ENCODE measurements around the gene AAGAB.
"Not testable (repeated sequence)": the region's sequence is repeated elsewhere in the genome, so short reads cannot be mapped to it uniquely, and the experiment has no call there.

AAGAB gene

DNA sequence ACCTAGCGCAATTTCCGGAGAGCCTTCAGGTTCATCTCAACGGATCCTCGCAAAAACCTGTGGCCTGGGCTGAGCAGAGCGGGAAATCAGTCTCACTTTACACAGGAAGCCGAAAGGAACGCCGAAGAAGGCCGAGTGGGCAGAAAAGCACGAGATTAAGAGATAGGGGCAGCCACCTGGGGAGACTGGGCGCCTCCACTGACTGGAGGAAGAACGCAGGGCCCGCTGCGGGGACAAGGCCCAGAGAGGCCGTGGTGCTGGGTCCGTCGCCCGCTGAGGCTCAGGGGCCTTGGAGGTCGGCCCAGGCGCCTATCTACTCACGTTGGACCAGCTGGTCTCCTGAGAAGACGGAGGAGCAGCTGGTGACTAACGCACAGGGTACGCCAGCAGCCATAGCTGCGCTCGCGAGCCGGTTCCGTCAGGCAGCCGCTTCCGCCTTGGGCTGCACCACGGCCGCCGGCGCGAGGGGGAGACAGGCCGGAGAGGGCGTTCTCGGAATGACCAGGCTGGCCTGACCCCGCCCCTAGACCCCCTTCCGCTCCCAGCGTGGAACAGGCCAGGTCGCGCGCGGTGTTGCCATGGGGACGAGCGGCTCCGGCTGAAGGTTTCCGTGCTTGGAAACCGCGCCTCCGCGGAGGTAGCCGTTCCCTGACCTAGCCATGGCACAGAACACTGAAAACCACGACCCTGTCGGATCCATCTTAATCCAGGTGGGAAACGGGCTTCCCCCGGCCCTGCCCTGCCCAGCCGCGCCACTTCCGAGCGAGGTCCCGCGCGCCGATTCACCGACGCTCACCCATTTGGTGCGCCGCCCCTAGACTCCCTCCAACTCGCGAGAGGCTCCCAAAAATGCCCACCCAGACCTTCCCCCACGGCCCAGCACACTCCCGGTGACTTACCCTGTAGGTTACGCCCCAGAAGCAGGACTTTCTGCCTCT lies at the start of gene AAGAB, which contains the start of gene IQCH:
Gene AAGAB, minus strand, starts transcription at position 424 of the 938 bp plus-strand sequence. Its CDS starts 30 bp downstream, at position 394.
Gene IQCH, plus strand, starts transcription at position 549 of the 938 bp plus-strand sequence. Its CDS starts 111 bp downstream, at position 660.
- Histone ChIP-seq H3K4me3 (ENCODE audit: low read depth in 1 of 2, low read length in 2 of 2) (peak within 1 kb of the TSS; percentile 81 to 99), H3K9ac (ENCODE audit: low read depth in 1 of 2, low read length in 2 of 2) (peak within 1 kb of the TSS; percentile 88), H3K9me3 (ENCODE audit: control insufficient read depth in 1 of 2, low read length in 2 of 2) (no peaks in the 10 kb centered on the region), H3K27me3 (ENCODE audit: control insufficient read depth in 1 of 2, insufficient read depth in 2 of 2, low read length in 2 of 2) (no peaks in the 10 kb centered on the region), H3K27ac (ENCODE audit: low read depth, low read length) (peak within 1 kb of the TSS; percentile 72), H3K36me3 (ENCODE audit: control insufficient read depth in 1 of 2, insufficient read depth in 2 of 2, low read length in 2 of 2) (no peaks in the 10 kb centered on the region), H3K4me1 (ENCODE audit: control insufficient read depth in 1 of 2, insufficient read depth in 2 of 2, low read length in 2 of 2) (peaks cover 8 to 12% of the 10 kb centered on the region in 2 donors)

DNA sequence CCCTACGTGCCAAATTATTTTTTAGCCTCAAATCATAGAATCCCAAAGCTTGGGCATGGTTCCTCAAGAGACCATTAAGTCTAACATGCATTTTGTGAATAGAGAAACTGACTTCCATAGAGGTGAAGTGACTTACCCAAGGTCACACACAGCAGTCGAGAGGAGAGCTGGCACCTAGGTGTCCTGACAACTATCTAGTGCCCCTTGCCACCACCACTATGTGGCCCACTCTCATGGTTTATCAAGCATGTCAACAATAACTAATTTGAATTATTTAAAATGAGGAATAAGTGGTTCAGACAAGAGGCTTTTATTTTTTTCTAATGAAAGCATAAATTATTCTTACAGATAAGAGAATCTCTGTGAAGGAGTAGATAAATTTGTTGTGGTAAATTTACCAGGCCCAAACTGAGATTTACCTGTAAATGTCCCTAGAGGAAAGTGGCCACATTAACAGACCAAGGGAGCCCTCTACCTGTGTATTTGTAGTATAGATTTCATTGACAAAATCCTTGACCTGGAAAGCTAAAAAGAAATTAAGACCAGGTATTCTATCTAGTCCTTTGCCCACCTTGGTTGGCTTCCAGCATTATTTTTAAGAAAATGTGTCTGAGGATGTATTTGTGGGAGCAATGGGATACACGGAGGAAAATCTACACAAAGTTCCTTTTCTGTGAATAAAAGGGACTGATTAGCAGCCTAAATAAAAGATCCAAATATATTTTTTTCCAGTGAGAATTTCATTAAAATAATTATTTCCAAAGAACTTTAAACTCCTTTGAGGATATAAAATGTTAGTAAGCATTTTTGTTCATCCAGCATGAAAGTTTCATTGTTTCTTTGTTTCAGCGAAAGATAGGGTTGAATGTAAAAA lies 49.3 kb upstream of the AAGAB start:
- H3K36me3 ChIP-seq (ENCODE audit: control insufficient read depth in 1 of 2, insufficient read depth in 2 of 2, low read length in 2 of 2): no peaks in the 10 kb centered on the region
- no peak overlapping the region for H3K9ac ChIP-seq (ENCODE audit: low read depth in 1 of 2, low read length in 2 of 2)
- H3K4me3 ChIP-seq (ENCODE audit: low read depth in 1 of 2, low read length in 2 of 2): no peak overlapping the region
- H3K27ac ChIP-seq (ENCODE audit: low read depth, low read length): no peak overlapping the region
- H3K9me3 ChIP-seq (ENCODE audit: control insufficient read depth in 1 of 2, low read length in 2 of 2): no peaks in the 10 kb centered on the region
- no peaks in the 10 kb centered on the region for H3K27me3 ChIP-seq (ENCODE audit: control insufficient read depth in 1 of 2, insufficient read depth in 2 of 2, low read length in 2 of 2)
- H3K4me1 ChIP-seq (ENCODE audit: control insufficient read depth in 1 of 2, insufficient read depth in 2 of 2, low read length in 2 of 2): no peaks in the 10 kb centered on the region

- no peaks in the 10 kb centered on the region for H3K4me1 ChIP-seq (ENCODE audit: control insufficient read depth in 1 of 2, insufficient read depth in 2 of 2, low read length in 2 of 2)
- H3K4me3 ChIP-seq (ENCODE audit: low read depth in 1 of 2, low read length in 2 of 2): no peak overlapping the region
- no peaks in the 10 kb centered on the region for H3K9me3 ChIP-seq (ENCODE audit: control insufficient read depth in 1 of 2, low read length in 2 of 2)
- no peak overlapping the region for H3K27ac ChIP-seq (ENCODE audit: low read depth, low read length)
- H3K27me3 ChIP-seq (ENCODE audit: control insufficient read depth in 1 of 2, insufficient read depth in 2 of 2, low read length in 2 of 2): no peaks in the 10 kb centered on the region
- H3K9ac ChIP-seq (ENCODE audit: low read depth in 1 of 2, low read length in 2 of 2): no peak overlapping the region
- H3K36me3 ChIP-seq (ENCODE audit: control insufficient read depth in 1 of 2, insufficient read depth in 2 of 2, low read length in 2 of 2): no peaks in the 10 kb centered on the region
Measured at GRCh38 chr15:67300266-67301025, 46.0 kb upstream of the AAGAB start.

DNA sequence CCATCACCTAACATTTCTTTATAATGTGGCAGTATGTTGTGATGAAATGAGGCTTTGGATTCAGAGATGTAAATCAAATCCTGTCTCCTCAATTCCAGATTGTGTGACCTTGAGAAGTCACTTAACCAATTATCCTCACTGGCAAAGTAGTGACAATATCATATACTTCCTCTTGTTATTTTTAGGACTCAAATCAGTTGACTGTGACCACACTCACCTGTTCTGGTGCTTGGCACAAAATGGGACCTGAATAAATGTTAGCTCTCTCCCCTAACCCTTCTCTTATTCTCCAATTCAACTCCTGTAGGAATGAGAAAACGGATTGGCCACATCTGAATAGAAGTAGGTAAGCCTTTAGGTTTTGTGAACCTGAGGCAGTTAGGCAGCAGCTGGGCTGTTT lies 42.2 kb upstream of the AAGAB start:
- H3K27me3 ChIP-seq (ENCODE audit: control insufficient read depth in 1 of 2, insufficient read depth in 2 of 2, low read length in 2 of 2): no peaks in the 10 kb centered on the region
- no peak overlapping the region for H3K27ac ChIP-seq (ENCODE audit: low read depth, low read length)
- H3K4me1 ChIP-seq (ENCODE audit: control insufficient read depth in 1 of 2, insufficient read depth in 2 of 2, low read length in 2 of 2): no peaks in the 10 kb centered on the region
- no peak overlapping the region for H3K4me3 ChIP-seq (ENCODE audit: low read depth in 1 of 2, low read length in 2 of 2)
- no peaks in the 10 kb centered on the region for H3K36me3 ChIP-seq (ENCODE audit: control insufficient read depth in 1 of 2, insufficient read depth in 2 of 2, low read length in 2 of 2)
- H3K9ac ChIP-seq (ENCODE audit: low read depth in 1 of 2, low read length in 2 of 2): no peak overlapping the region
- no peaks in the 10 kb centered on the region for H3K9me3 ChIP-seq (ENCODE audit: control insufficient read depth in 1 of 2, low read length in 2 of 2)

DNA sequence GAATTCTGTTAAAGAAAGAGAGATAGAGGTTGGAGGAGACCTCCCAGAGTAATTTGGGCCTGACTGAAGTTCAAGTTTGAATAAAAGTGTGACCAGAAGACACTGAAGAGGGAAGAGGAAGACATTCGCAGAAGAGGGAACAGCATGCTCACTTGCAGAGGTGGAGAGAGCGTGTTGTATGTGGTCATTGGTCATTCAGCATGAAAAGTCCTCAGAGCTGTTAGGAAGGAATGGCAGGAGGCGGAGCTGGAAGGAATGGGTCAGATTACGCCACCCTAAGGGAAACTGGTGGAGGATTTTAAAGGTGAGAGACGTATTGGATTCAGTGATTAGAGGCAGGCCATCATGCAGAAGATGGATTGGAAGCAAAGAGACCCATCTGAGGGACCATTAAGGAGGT lies 41.7 kb upstream of the AAGAB start:
- H3K4me1 ChIP-seq (ENCODE audit: control insufficient read depth in 1 of 2, insufficient read depth in 2 of 2, low read length in 2 of 2): no peaks in the 10 kb centered on the region
- H3K4me3 ChIP-seq (ENCODE audit: low read depth in 1 of 2, low read length in 2 of 2): no peak overlapping the region
- H3K27ac ChIP-seq (ENCODE audit: low read depth, low read length): no peak overlapping the region
- H3K27me3 ChIP-seq (ENCODE audit: control insufficient read depth in 1 of 2, insufficient read depth in 2 of 2, low read length in 2 of 2): no peaks in the 10 kb centered on the region
- H3K9me3 ChIP-seq (ENCODE audit: control insufficient read depth in 1 of 2, low read length in 2 of 2): no peaks in the 10 kb centered on the region
- H3K9ac ChIP-seq (ENCODE audit: low read depth in 1 of 2, low read length in 2 of 2): no peak overlapping the region
- no peaks in the 10 kb centered on the region for H3K36me3 ChIP-seq (ENCODE audit: control insufficient read depth in 1 of 2, insufficient read depth in 2 of 2, low read length in 2 of 2)

DNA sequence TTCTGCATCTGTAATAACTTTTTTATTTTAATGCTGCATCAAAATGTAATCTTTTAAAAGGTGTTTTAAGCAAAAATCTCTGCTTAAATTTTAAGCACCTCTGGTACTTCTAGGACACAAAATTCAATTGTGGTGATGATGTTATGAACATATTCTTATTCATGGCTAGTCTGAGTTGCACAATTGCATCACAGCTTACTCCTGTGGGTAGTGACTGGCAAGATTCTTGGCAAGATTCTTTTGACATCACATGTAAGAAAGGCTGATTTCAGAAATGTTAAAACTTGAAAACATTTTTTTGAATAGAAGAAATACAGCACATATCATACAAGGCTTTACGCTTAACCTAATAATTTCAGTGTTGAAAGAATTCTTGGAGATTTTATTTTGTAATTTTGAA lies 35.9 kb upstream of the AAGAB start:
- Histone ChIP-seq H3K27ac (ENCODE audit: low read depth, low read length) (no peak overlapping the region), H3K9me3 (ENCODE audit: control insufficient read depth in 1 of 2, low read length in 2 of 2) (no peaks in the 10 kb centered on the region), H3K9ac (ENCODE audit: low read depth in 1 of 2, low read length in 2 of 2) (no peak overlapping the region), H3K4me3 (ENCODE audit: low read depth in 1 of 2, low read length in 2 of 2) (no peak overlapping the region), H3K27me3 (ENCODE audit: control insufficient read depth in 1 of 2, insufficient read depth in 2 of 2, low read length in 2 of 2) (no peaks in the 10 kb centered on the region), H3K36me3 (ENCODE audit: control insufficient read depth in 1 of 2, insufficient read depth in 2 of 2, low read length in 2 of 2) (no peaks in the 10 kb centered on the region), H3K4me1 (ENCODE audit: control insufficient read depth in 1 of 2, insufficient read depth in 2 of 2, low read length in 2 of 2) (no peaks in the 10 kb centered on the region)

DNA sequence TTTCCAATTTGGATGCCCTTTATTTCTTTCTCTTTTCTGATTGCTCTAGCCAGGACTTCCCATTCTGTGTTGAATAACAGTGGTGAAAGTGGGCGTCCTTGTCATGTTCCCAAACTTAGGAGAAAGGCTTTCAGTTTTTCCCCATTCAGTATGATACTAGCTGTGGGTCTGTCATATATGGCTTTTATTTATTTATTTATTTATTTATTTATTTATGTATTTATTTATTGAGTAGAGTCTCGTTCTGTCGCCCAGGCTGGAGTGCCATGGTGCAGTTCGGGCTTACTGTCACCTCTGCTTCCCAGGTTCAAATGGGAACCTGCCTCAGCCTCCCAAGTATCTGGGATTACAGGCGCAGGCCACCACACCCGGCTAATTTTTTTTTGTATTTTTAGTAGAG lies 31.9 kb upstream of the AAGAB start:
- H3K9ac ChIP-seq (ENCODE audit: low read depth in 1 of 2, low read length in 2 of 2); H3K36me3 ChIP-seq (ENCODE audit: control insufficient read depth in 1 of 2, insufficient read depth in 2 of 2, low read length in 2 of 2); H3K4me1 ChIP-seq (ENCODE audit: control insufficient read depth in 1 of 2, insufficient read depth in 2 of 2, low read length in 2 of 2); H3K9me3 ChIP-seq (ENCODE audit: control insufficient read depth in 1 of 2, low read length in 2 of 2); H3K27ac ChIP-seq (ENCODE audit: low read depth, low read length); H3K4me3 ChIP-seq (ENCODE audit: low read depth in 1 of 2, low read length in 2 of 2); H3K27me3 ChIP-seq (ENCODE audit: control insufficient read depth in 1 of 2, insufficient read depth in 2 of 2, low read length in 2 of 2): not testable (repeated sequence)

GRCh38 chr15:67285625-67286024 lies 31.2 kb upstream of the AAGAB start:
- H3K4me3 ChIP-seq (ENCODE audit: low read depth in 1 of 2, low read length in 2 of 2); H3K36me3 ChIP-seq (ENCODE audit: control insufficient read depth in 1 of 2, insufficient read depth in 2 of 2, low read length in 2 of 2): not testable (repeated sequence)

GRCh38 chr15:67281714-67282113 lies 27.3 kb upstream of the AAGAB start:
- no peaks in the 10 kb centered on the region for H3K4me1 ChIP-seq (ENCODE audit: control insufficient read depth in 1 of 2, insufficient read depth in 2 of 2, low read length in 2 of 2)

More at GRCh38 chr15:67285625-67286024, 31.2 kb upstream of the AAGAB start:
- not testable (repeated sequence) for H3K27me3 ChIP-seq (ENCODE audit: control insufficient read depth in 1 of 2, insufficient read depth in 2 of 2, low read length in 2 of 2); H3K9me3 ChIP-seq (ENCODE audit: control insufficient read depth in 1 of 2, low read length in 2 of 2); H3K4me1 ChIP-seq (ENCODE audit: control insufficient read depth in 1 of 2, insufficient read depth in 2 of 2, low read length in 2 of 2); H3K27ac ChIP-seq (ENCODE audit: low read depth, low read length); H3K9ac ChIP-seq (ENCODE audit: low read depth in 1 of 2, low read length in 2 of 2)

More at GRCh38 chr15:67281714-67282113, 27.3 kb upstream of the AAGAB start:
- Histone ChIP-seq H3K36me3 (ENCODE audit: control insufficient read depth in 1 of 2, insufficient read depth in 2 of 2, low read length in 2 of 2) (no peaks in the 10 kb centered on the region), H3K4me3 (ENCODE audit: low read depth in 1 of 2, low read length in 2 of 2) (no peak overlapping the region), H3K27ac (ENCODE audit: low read depth, low read length) (no peak overlapping the region), H3K9me3 (ENCODE audit: control insufficient read depth in 1 of 2, low read length in 2 of 2) (no peaks in the 10 kb centered on the region), H3K27me3 (ENCODE audit: control insufficient read depth in 1 of 2, insufficient read depth in 2 of 2, low read length in 2 of 2) (no peaks in the 10 kb centered on the region), H3K9ac (ENCODE audit: low read depth in 1 of 2, low read length in 2 of 2) (no peak overlapping the region)

Data from duodenal mucosa (tissue), 2 donors.